GM23248 (cell line): Measurements from ENCODE around the gene DYSF. TPM values are rescaled to one million over a fixed set of nuclear protein-coding genes. Genes with fewer than 3 reads are reported as not detected.

Experiments used
- DNase-seq: peaks from one replicate; pipeline ENCODE4 v3.0.0-alpha.2; 2015
- H2AFZ ChIP-seq: fragments of 200-600 bp; sonication (generic); 2 replicates; pipeline ENCODE4 v1.6.1; 2016; ENCODE audit warnings: antibody characterized with exemption
- H3F3A ChIP-seq: fragments of 200-600 bp; sonication (generic); 2 replicates; pipeline ENCODE4 v1.6.1; 2016; ENCODE audit warnings: mild to moderate bottlenecking, antibody characterized with exemption, mixed run types; ENCODE audit not compliant: insufficient read depth
- H3K27ac ChIP-seq: fragments of 200-600 bp; sonication (generic); 2 replicates; pipeline ENCODE4 v1.5.1; 2016; ENCODE audit warnings: mild to moderate bottlenecking
- H3K27me3 ChIP-seq: fragments of 200-600 bp; sonication (generic); replicated peaks from 2 replicates; pipeline ENCODE4 v1.6.1; 2016; ENCODE audit warnings: mild to moderate bottlenecking; ENCODE audit not compliant: insufficient read depth
- H3K36me3 ChIP-seq: fragments of 200-600 bp; sonication (generic); 2 replicates; pipeline ENCODE4 v1.6.1; 2016; ENCODE audit warnings: low read depth, mild to moderate bottlenecking
- H3K4me1 ChIP-seq: fragments of 200-600 bp; sonication (generic); 2 replicates; pipeline ENCODE4 v1.6.1; 2016; ENCODE audit warnings: mild to moderate bottlenecking; ENCODE audit not compliant: insufficient read depth
- H3K4me2 ChIP-seq: fragments of 200-600 bp; sonication (generic); one replicate; pipeline ENCODE4 v1.6.1; 2016; ENCODE audit warnings: mild to moderate bottlenecking; ENCODE audit not compliant: unreplicated experiment
- H3K4me3 ChIP-seq: fragments of 200-600 bp; sonication (generic); 2 replicates; pipeline ENCODE4 v1.5.1; 2016; ENCODE audit warnings: mild to moderate bottlenecking
- H3K79me2 ChIP-seq: fragments of 200-600 bp; sonication (generic); 2 replicates; pipeline ENCODE4 v1.6.1; 2016; ENCODE audit warnings: mild to moderate bottlenecking; ENCODE audit not compliant: insufficient read depth
- H3K9ac ChIP-seq: fragments of 200-600 bp; sonication (generic); 2 replicates; pipeline ENCODE4 v1.6.1; 2016; ENCODE audit warnings: mild to moderate bottlenecking
- H3K9me2 ChIP-seq: fragments of 200-600 bp; sonication (generic); 2 replicates; pipeline ENCODE4 v1.6.1; 2016; ENCODE audit warnings: mixed run types, mild to moderate bottlenecking, moderate library complexity; ENCODE audit not compliant: insufficient read depth
- H3K9me3 ChIP-seq: fragments of 200-600 bp; sonication (generic); one replicate; pipeline ENCODE4 v1.6.1; 2017; ENCODE audit warnings: low read depth
- H4K20me1 ChIP-seq: fragments of 200-600 bp; sonication (generic); 2 replicates; pipeline ENCODE4 v1.6.0; 2016; ENCODE audit not compliant: insufficient read depth
- EZH2 ChIP-seq: fragments of 200-600 bp; sonication (generic); IDR thresholded peaks from 2 replicates; pipeline ENCODE4 v1.6.1; 2018; ENCODE audit warnings: antibody characterized with exemption, mild to moderate bottlenecking; ENCODE audit not compliant: insufficient read depth, poor library complexity, severe bottlenecking
- EZH2phosphoT487 ChIP-seq: fragments of 200-600 bp; sonication (generic); IDR thresholded peaks from 2 replicates; pipeline ENCODE4 v1.6.1; 2018; ENCODE audit warnings: antibody characterized with exemption, moderate library complexity, mild to moderate bottlenecking, low read depth; ENCODE audit not compliant: insufficient read depth
- WGBS, 2 experiments: methylation state at CpG; one replicate each; pipeline ENCODE4 v1.1.6; 2015 to 2017; ENCODE audit warnings: low lambda C conversion rate in 2 of 2, low coverage in 1 of 2; ENCODE audit errors: missing lambda C conversion rate in 2 of 2; 5-methylcytosine and 5-hydroxymethylcytosine counted together
- in situ Hi-C: fragments of 300-500 bp; cut with MboI; formaldehyde crosslinking; loops from 2 replicates; pipeline ENCODE4 v1.15.0; 2020
- polyA plus RNA-seq: library from polyadenylated mRNA; unstranded; fragments of >200 nt; fragmentation: Nextera tagmentation; extraction: Ambion mirVana; gene quantifications from 2 replicates; pipeline ENCODE4 v1.2.1, GENCODE V29; 2016
- total RNA-seq: library from RNA; depleted of rRNA; stranded (reverse); fragments of >200 nt; shearing (Covaris generic); gene quantifications from 2 replicates; pipeline ENCODE4 v1.2.3, GENCODE V29; 2014

Gene DYSF
- total and polyA plus RNA-seq, 2 experiments from 2014 or later = 0.25 to 0.54 TPM

DNA sequence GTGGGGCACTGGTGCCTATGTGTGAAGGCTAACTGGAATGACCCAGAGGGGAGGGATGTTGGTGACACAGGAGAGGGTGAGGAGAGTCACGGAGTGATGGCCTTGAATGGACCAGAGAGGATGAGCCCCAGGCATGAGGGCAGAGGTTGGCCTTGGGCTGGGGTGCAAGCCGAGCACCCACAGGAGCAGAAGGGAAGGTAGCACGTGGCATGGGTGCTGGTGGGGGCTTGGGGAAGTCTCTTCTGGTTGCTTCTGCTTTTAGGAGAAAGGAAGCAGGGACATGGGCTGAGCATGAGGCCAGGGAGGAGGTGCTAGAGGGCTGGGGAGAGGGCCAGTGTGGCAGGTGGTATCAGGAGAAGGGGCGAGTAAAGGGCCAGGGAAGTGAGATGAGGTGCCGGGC lies 183.8 kb downstream of the DYSF start:
- no peak for DNase-seq
- H3K4me3 ChIP-seq = no peak overlapping the region
- no peak overlapping the region for H3K4me2 ChIP-seq
- H4K20me1 ChIP-seq = no peaks in the 10 kb centered on the region
- no peaks in the 10 kb centered on the region for H3F3A ChIP-seq
- no peaks in the 10 kb centered on the region for H3K27me3 ChIP-seq
- H3K9me3 ChIP-seq = no peaks in the 10 kb centered on the region
- H3K4me1 ChIP-seq = 0 out of 2 replicates have a peak, but pooled peaks cover 2% of the 10 kb centered on the region
- H3K79me2 ChIP-seq = no peaks in the 10 kb centered on the region
- H3K27ac ChIP-seq = no peak overlapping the region
- no peak overlapping the region for H3K9ac ChIP-seq
- H3K9me2 ChIP-seq = no peaks in the 10 kb centered on the region
- H2AFZ ChIP-seq = no peak overlapping the region
- in situ Hi-C loops = no loop called here
- no peak for TF ChIP-seq EZH2
- TF ChIP-seq EZH2phosphoT487 = no peak
- no peaks in the 10 kb centered on the region for H3K36me3 ChIP-seq
- WGBS, 2 experiments = 82 to 84% methylated on average over 5 of the region's 5 CpGs

DNA sequence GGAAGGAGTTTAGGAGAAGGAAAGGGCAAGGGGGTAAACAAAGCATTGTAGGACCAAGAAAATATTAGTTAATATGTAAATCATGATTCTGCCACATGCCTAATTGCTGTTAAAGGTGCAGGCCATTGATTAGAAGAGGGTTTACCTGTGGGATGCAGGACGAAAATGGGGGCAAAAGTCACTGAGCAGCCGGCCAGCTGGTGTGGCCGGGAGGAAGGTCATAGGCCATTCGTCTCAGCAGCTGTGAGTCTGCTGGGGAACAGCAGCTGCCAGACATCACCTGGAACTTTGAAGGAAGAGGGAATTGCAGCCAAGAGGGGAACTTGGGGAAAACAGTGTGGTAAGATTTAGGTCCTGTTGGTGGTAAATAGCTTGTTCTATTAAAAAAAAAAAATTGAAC lies 184.4 kb downstream of the DYSF start:
- H3K4me3 ChIP-seq = no peak overlapping the region
- TF ChIP-seq EZH2 = no peak
- TF ChIP-seq EZH2phosphoT487 = no peak
- no peaks in the 10 kb centered on the region for H3K9me2 ChIP-seq
- H3K36me3 ChIP-seq = no peaks in the 10 kb centered on the region
- H3K4me2 ChIP-seq = no peak overlapping the region
- H3K79me2 ChIP-seq = no peaks in the 10 kb centered on the region
- no peak overlapping the region for H2AFZ ChIP-seq
- H3K9me3 ChIP-seq = no peaks in the 10 kb centered on the region
- H3K9ac ChIP-seq = no peak overlapping the region
- H3K4me1 ChIP-seq = no peaks in the 10 kb centered on the region
- 75 to 79% methylated on average over 4 of the region's 4 CpGs for WGBS, 2 experiments
- H3K27me3 ChIP-seq = no peaks in the 10 kb centered on the region
- H3K27ac ChIP-seq = no peak overlapping the region
- in situ Hi-C loops = no loop called here
- no peak for DNase-seq
- no peaks in the 10 kb centered on the region for H4K20me1 ChIP-seq
- no peaks in the 10 kb centered on the region for H3F3A ChIP-seq

DNA sequence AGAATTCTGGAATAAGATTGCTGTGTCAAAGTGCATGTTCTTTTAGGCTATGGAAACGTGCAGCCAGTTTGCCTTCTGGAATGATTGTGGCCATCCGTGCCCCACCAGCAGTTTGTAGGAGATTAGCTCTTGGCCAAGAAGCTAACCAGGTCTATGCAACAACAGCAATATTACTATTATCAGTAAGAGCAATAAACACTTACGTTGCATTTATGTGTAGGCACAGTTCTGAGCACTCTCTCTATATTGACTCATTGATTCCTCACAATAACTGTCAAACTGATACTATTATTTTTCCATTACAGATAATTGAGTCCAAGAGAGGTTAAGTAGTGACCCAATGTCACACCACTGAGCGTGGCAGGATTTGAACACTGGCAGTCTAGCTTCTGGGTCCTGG lies 186.4 kb downstream of the DYSF start:
- no peaks in the 10 kb centered on the region for H3K79me2 ChIP-seq
- H3K4me3 ChIP-seq = no peak overlapping the region
- WGBS, 2 experiments = 64 to 66% methylated on average over 4 of the region's 4 CpGs
- H3K4me1 ChIP-seq = 0 out of 2 replicates have a peak, but pooled peaks cover 5% of the 10 kb centered on the region
- no peaks in the 10 kb centered on the region for H3K27me3 ChIP-seq
- in situ Hi-C loops = no loop called here
- no peak for DNase-seq
- H3K27ac ChIP-seq = no peak overlapping the region
- no peak for TF ChIP-seq EZH2phosphoT487
- TF ChIP-seq EZH2 = no peak
- H3F3A ChIP-seq = no peaks in the 10 kb centered on the region
- H3K9me3 ChIP-seq = no peaks in the 10 kb centered on the region
- H2AFZ ChIP-seq = no peak overlapping the region
- no peaks in the 10 kb centered on the region for H3K9me2 ChIP-seq
- no peak overlapping the region for H3K9ac ChIP-seq
- no peaks in the 10 kb centered on the region for H4K20me1 ChIP-seq
- H3K4me2 ChIP-seq = no peak overlapping the region
- no peaks in the 10 kb centered on the region for H3K36me3 ChIP-seq

DNA sequence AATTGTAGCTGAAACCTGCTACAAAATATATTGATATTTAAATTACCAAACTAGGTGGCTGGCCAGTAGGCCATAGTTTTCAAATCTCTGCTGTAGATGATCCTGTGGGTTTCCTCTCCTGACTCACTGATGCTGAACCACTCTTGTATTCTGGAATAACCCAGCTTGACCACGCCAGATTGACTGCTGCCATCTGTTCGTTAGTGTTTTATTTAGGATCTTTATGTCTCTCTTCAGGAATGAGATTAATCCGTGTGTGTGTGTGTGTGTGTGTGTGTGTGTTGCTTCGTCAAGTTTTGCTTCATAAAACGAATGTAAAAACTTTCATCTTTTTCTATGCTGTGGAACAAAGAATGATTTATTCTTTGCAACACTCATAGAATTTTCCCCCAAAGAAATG lies 187.1 kb downstream of the DYSF start:
- no peaks in the 10 kb centered on the region for H3K9me3 ChIP-seq
- H3K9ac ChIP-seq = no peak overlapping the region
- no peak for TF ChIP-seq EZH2
- TF ChIP-seq EZH2phosphoT487 = no peak
- no peak overlapping the region for H3K4me3 ChIP-seq
- no peaks in the 10 kb centered on the region for H3K36me3 ChIP-seq
- H3K79me2 ChIP-seq = no peaks in the 10 kb centered on the region
- no peak overlapping the region for H2AFZ ChIP-seq
- DNase-seq = no peak
- no peak overlapping the region for H3K27ac ChIP-seq
- no peak overlapping the region for H3K4me2 ChIP-seq
- in situ Hi-C loops = no loop called here
- no peaks in the 10 kb centered on the region for H4K20me1 ChIP-seq
- no peaks in the 10 kb centered on the region for H3K27me3 ChIP-seq
- peaks cover 8% of the 10 kb centered on the region; the same call in 1 of the 2 replicates for H3K4me1 ChIP-seq
- 76 to 78% methylated on average over 5 of the region's 5 CpGs for WGBS, 2 experiments
- H3K9me2 ChIP-seq = no peaks in the 10 kb centered on the region
- no peaks in the 10 kb centered on the region for H3F3A ChIP-seq
